GM23338 (cell line): ENCODE results near the gene FREM3. TPM values are rescaled to one million over a fixed set of nuclear protein-coding genes. Genes with fewer than 3 reads are reported as not detected.

Experiments used
- ATAC-seq: fragments of 200-7000 bp; cut with Tn5 transposase; 3 replicates; pipeline ENCODE4 v1.9.1; 2020
- DNase-seq: peaks from one replicate; pipeline ENCODE4 v3.0.0-alpha.2; 2015; ENCODE audit warnings: low spot score
- H2AFZ ChIP-seq: fragments of 200-600 bp; sonication (generic); 2 replicates; pipeline ENCODE4 v1.8.0; 2016; ENCODE audit warnings: antibody characterized with exemption, mild to moderate bottlenecking, moderate library complexity
- H3F3A ChIP-seq: fragments of 200-600 bp; sonication (generic); replicated peaks from 2 replicates; pipeline ENCODE4 v1.8.0; 2017; ENCODE audit warnings: antibody characterized with exemption, mixed run types, low read depth
- H3K27ac ChIP-seq: fragments of 200-600 bp; sonication (generic); 2 replicates; pipeline ENCODE4 v1.6.1; 2016; ENCODE audit warnings: low read depth
- H3K27me3 ChIP-seq: fragments of 200-600 bp; sonication (generic); 2 replicates; pipeline ENCODE4 v1.8.0; 2016; ENCODE audit warnings: mild to moderate bottlenecking, mixed run types, moderate library complexity; ENCODE audit not compliant: insufficient read depth
- H3K36me3 ChIP-seq: fragments of 200-600 bp; sonication (generic); 2 replicates; pipeline ENCODE4 v1.8.0; 2016; ENCODE audit warnings: mild to moderate bottlenecking; ENCODE audit not compliant: insufficient read depth
- H3K4me1 ChIP-seq: fragments of 200-600 bp; sonication (generic); 2 replicates; pipeline ENCODE4 v1.8.0; 2016; ENCODE audit warnings: mild to moderate bottlenecking, moderate library complexity; ENCODE audit not compliant: insufficient read depth
- H3K4me2 ChIP-seq: fragments of 200-600 bp; sonication (generic); 2 replicates; pipeline ENCODE4 v1.7.1; 2017; ENCODE audit warnings: mixed run types
- H3K4me3 ChIP-seq: fragments of 200-600 bp; sonication (generic); 2 replicates; pipeline ENCODE4 v1.6.1; 2016; ENCODE audit warnings: mixed run types
- H3K79me2 ChIP-seq: fragments of 200-600 bp; sonication (generic); replicated peaks from 2 replicates; pipeline ENCODE4 v1.8.0; 2017; ENCODE audit warnings: mild to moderate bottlenecking; ENCODE audit not compliant: insufficient read depth
- H3K9me2 ChIP-seq: fragments of 200-600 bp; sonication (generic); 2 replicates; pipeline ENCODE4 v1.8.0; 2017; ENCODE audit not compliant: insufficient read depth
- H4K20me1 ChIP-seq: fragments of 200-600 bp; sonication (generic); replicated peaks from 2 replicates; pipeline ENCODE4 v1.8.0; 2017; ENCODE audit warnings: mild to moderate bottlenecking; ENCODE audit not compliant: insufficient read depth
- H3K27ac Mint-ChIP-seq: 2 replicates; pipeline ENCODE4 v1.8.0; 2020; ENCODE audit warnings: inconsistent platforms, mild to moderate bottlenecking, moderate library complexity, mixed read lengths
- H3K27me3 Mint-ChIP-seq: 3 replicates; pipeline ENCODE4 v1.8.0; 2022; ENCODE audit warnings: low read depth, mild to moderate bottlenecking, moderate library complexity, mixed read lengths, inconsistent platforms; ENCODE audit not compliant: insufficient read depth, poor library complexity
- H3K36me3 Mint-ChIP-seq: 3 replicates; pipeline ENCODE4 v1.8.0; 2021; ENCODE audit warnings: low read depth, mild to moderate bottlenecking, inconsistent platforms, moderate library complexity, mixed read lengths
- H3K4me1 Mint-ChIP-seq: 3 replicates; pipeline ENCODE4 v1.8.0; 2020; ENCODE audit warnings: mild to moderate bottlenecking, inconsistent platforms, mixed read lengths
- H3K4me3 Mint-ChIP-seq: 3 replicates; pipeline ENCODE4 v1.8.0; 2021; ENCODE audit warnings: moderate library complexity, mild to moderate bottlenecking, inconsistent platforms, mixed read lengths
- H3K9me3 Mint-ChIP-seq: 3 replicates; pipeline ENCODE4 v1.8.0; 2020; ENCODE audit warnings: moderate library complexity, mild to moderate bottlenecking, inconsistent platforms, mixed read lengths
- CREB1 ChIP-seq: fragments of 250-450 bp; sonication (Bioruptor Pico); IDR thresholded peaks from 2 replicates; pipeline ENCODE4 v1.5.0; 2020; ENCODE audit warnings: low read depth, mild to moderate bottlenecking, moderate library complexity
- EZH2 ChIP-seq: fragments of 200-600 bp; sonication (generic); IDR thresholded peaks from one replicate; pipeline ENCODE4 v1.8.0; 2017; ENCODE audit warnings: antibody characterized with exemption, mild to moderate bottlenecking, low read depth; ENCODE audit not compliant: unreplicated experiment
- JUNB ChIP-seq: IDR thresholded peaks from one replicate; pipeline ENCODE4 v1.6.1; 2016; ENCODE audit warnings: antibody characterized with exemption; ENCODE audit not compliant: unreplicated experiment
- NANOG ChIP-seq: IDR thresholded peaks from 2 replicates; pipeline ENCODE4 v1.6.1; 2016; ENCODE audit warnings: antibody characterized with exemption, borderline replicate concordance
- POLR2AphosphoS5 ChIP-seq: IDR thresholded peaks from 2 replicates; pipeline ENCODE4 v1.6.1; 2016; ENCODE audit warnings: antibody characterized with exemption, low read depth
- STAT1 ChIP-seq: IDR thresholded peaks from one replicate; pipeline ENCODE4 v1.6.1; 2016; ENCODE audit warnings: antibody characterized with exemption; ENCODE audit not compliant: unreplicated experiment
- ZNF114 ChIP-seq: fragments of 250-450 bp; sonication (Bioruptor Pico); IDR thresholded peaks from 2 replicates; pipeline ENCODE4 v1.5.0; 2020; ENCODE audit warnings: mild to moderate bottlenecking, moderate library complexity
- ZNF331 ChIP-seq: fragments of 250-450 bp; sonication (Bioruptor Pico); IDR thresholded peaks from 2 replicates; pipeline ENCODE4 v1.5.0; 2020; ENCODE audit warnings: low read depth, mild to moderate bottlenecking, moderate library complexity
- polyA plus RNA-seq: library from polyadenylated mRNA; unstranded; fragments of >200 nt; fragmentation: Nextera tagmentation; extraction: Ambion mirVana; gene quantifications from 2 replicates; pipeline ENCODE4 v1.2.1, GENCODE V29; 2016
- total RNA-seq: library from RNA; depleted of rRNA; stranded (reverse); fragments of >200 nt; shearing (Covaris generic); gene quantifications from 2 replicates; pipeline ENCODE4 v1.2.3, GENCODE V29; 2014
- TF ChIP-seq, protein P1 (sequence below): fragments of 250-450 bp; sonication (Bioruptor Pico); IDR thresholded peaks from 2 replicates; pipeline ENCODE4 v1.5.0; 2020; ENCODE audit warnings: mild to moderate bottlenecking, moderate library complexity
- TF ChIP-seq, protein P2 (sequence below): IDR thresholded peaks from one replicate; pipeline ENCODE4 v1.6.1; 2018; ENCODE audit warnings: antibody characterized with exemption; ENCODE audit not compliant: unreplicated experiment

Gene FREM3
- total and polyA plus RNA-seq, 2 experiments from 2014 or later = 0.03 to 0.07 TPM

DNA sequence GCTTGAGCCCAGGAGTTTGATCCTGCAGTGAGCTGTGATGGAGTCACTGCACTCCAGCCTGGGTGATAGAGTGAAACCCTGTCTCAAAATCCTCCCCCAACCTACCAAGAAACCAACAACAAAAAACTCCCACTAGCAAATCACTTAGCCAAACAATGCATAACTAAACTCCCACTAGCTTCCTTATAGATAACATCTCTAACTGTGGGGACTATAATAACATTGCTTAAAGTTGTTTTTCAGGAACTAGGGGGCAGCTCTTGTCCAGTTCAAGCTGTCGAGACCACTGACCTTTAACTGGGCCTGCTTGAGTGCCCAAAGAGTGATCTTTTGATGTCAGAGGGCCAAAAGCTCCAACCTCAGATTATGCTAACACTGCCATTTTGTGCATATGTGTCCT, 81.7 kb downstream of the FREM3 start (continued):
- TF ChIP-seq ZNF331 (CRISPR knock-in tag) = no peak
- no peak for TF ChIP-seq JUNB
- no peak for TF ChIP-seq EZH2
- no peak for TF ChIP-seq NANOG
- TF ChIP-seq, protein P1, sequence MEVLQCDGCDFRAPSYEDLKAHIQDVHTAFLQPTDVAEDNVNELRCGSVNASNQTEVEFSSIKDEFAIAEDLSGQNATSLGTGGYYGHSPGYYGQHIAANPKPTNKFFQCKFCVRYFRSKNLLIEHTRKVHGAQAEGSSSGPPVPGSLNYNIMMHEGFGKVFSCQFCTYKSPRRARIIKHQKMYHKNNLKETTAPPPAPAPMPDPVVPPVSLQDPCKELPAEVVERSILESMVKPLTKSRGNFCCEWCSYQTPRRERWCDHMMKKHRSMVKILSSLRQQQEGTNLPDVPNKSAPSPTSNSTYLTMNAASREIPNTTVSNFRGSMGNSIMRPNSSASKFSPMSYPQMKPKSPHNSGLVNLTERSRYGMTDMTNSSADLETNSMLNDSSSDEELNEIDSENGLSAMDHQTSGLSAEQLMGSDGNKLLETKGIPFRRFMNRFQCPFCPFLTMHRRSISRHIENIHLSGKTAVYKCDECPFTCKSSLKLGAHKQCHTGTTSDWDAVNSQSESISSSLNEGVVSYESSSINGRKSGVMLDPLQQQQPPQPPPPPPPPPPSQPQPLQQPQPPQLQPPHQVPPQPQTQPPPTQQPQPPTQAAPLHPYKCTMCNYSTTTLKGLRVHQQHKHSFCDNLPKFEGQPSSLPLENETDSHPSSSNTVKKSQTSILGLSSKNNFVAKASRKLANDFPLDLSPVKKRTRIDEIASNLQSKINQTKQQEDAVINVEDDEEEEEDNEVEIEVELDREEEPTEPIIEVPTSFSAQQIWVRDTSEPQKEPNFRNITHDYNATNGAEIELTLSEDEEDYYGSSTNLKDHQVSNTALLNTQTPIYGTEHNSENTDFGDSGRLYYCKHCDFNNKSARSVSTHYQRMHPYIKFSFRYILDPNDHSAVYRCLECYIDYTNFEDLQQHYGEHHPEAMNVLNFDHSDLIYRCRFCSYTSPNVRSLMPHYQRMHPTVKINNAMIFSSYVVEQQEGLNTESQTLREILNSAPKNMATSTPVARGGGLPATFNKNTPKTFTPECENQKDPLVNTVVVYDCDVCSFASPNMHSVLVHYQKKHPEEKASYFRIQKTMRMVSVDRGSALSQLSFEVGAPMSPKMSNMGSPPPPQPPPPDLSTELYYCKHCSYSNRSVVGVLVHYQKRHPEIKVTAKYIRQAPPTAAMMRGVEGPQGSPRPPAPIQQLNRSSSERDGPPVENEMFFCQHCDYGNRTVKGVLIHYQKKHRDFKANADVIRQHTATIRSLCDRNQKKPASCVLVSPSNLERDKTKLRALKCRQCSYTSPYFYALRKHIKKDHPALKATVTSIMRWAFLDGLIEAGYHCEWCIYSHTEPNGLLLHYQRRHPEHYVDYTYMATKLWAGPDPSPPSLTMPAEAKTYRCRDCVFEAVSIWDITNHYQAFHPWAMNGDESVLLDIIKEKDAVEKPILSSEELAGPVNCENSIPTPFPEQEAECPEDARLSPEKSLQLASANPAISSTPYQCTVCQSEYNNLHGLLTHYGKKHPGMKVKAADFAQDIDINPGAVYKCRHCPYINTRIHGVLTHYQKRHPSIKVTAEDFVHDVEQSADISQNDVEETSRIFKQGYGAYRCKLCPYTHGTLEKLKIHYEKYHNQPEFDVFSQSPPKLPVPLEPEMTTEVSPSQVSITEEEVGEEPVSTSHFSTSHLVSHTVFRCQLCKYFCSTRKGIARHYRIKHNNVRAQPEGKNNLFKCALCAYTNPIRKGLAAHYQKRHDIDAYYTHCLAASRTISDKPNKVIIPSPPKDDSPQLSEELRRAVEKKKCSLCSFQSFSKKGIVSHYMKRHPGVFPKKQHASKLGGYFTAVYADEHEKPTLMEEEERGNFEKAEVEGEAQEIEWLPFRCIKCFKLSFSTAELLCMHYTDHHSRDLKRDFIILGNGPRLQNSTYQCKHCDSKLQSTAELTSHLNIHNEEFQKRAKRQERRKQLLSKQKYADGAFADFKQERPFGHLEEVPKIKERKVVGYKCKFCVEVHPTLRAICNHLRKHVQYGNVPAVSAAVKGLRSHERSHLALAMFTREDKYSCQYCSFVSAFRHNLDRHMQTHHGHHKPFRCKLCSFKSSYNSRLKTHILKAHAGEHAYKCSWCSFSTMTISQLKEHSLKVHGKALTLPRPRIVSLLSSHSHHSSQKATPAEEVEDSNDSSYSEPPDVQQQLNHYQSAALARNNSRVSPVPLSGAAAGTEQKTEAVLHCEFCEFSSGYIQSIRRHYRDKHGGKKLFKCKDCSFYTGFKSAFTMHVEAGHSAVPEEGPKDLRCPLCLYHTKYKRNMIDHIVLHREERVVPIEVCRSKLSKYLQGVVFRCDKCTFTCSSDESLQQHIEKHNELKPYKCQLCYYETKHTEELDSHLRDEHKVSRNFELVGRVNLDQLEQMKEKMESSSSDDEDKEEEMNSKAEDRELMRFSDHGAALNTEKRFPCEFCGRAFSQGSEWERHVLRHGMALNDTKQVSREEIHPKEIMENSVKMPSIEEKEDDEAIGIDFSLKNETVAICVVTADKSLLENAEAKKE (CRISPR knock-in tag) = no peak
- TF ChIP-seq POLR2AphosphoS5 = no peak
- no peak for TF ChIP-seq CREB1 (CRISPR knock-in tag)

DNA sequence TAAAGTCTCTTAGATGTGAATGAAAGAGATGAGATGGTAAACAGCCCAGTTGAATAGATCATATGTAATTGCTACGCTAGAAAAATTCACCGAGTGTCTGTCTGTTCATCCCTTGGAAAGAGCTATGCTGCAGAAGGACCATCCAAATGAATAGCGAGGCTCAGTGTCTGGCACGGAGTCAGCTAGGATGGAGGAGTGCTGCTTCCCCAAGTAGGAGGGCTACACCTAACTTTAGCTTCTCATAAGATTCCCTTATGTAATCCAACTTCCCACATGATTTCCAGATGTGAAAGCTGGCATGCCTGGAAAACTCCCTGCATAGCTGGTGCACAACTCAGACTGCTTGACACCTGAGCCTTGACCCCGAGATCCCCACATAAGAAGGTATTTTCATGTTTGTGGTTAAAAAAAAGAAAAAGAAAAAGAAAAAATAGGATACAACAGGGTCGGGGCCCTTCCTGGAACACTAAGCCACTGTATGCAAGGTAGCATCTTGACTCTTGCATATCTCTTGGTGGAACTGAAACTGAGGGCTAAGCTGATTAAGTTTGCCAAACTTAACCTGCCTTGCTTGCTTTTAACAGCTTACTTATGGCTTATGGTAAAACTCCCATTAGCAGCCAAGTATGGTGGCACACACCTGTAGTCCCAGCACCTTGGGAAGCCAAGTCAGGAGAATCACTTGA, 82.3 kb downstream of the FREM3 start:
- ATAC-seq (no peak), DNase-seq (no peak)
- Histone ChIP-seq H3K36me3 (no peaks in the 10 kb centered on the region), H3K4me1 (no peaks in the 10 kb centered on the region), H3K4me2 (no peak overlapping the region), H4K20me1 (no peaks in the 10 kb centered on the region), H3F3A (no peaks in the 10 kb centered on the region), H3K27ac (no peak overlapping the region), H2AFZ (no peak overlapping the region), H3K4me3 (no peak overlapping the region), H3K79me2 (no peaks in the 10 kb centered on the region), H3K27me3 (no peaks in the 10 kb centered on the region), H3K9me2 (no peaks in the 10 kb centered on the region)
- H3K27ac Mint-ChIP-seq = no peak overlapping the region
- H3K36me3 Mint-ChIP-seq = no peaks in the 10 kb centered on the region
- no peaks in the 10 kb centered on the region for H3K9me3 Mint-ChIP-seq
- H3K27me3 Mint-ChIP-seq = peaks cover 4% of the 10 kb centered on the region
- no peak overlapping the region for H3K4me3 Mint-ChIP-seq
- H3K4me1 Mint-ChIP-seq = no peaks in the 10 kb centered on the region
- TF ChIP-seq ZNF114 (CRISPR knock-in tag) (no peak), ZNF331 (CRISPR knock-in tag) (no peak), CREB1 (CRISPR knock-in tag) (no peak), STAT1 (no peak)
- TF ChIP-seq, protein P2, sequence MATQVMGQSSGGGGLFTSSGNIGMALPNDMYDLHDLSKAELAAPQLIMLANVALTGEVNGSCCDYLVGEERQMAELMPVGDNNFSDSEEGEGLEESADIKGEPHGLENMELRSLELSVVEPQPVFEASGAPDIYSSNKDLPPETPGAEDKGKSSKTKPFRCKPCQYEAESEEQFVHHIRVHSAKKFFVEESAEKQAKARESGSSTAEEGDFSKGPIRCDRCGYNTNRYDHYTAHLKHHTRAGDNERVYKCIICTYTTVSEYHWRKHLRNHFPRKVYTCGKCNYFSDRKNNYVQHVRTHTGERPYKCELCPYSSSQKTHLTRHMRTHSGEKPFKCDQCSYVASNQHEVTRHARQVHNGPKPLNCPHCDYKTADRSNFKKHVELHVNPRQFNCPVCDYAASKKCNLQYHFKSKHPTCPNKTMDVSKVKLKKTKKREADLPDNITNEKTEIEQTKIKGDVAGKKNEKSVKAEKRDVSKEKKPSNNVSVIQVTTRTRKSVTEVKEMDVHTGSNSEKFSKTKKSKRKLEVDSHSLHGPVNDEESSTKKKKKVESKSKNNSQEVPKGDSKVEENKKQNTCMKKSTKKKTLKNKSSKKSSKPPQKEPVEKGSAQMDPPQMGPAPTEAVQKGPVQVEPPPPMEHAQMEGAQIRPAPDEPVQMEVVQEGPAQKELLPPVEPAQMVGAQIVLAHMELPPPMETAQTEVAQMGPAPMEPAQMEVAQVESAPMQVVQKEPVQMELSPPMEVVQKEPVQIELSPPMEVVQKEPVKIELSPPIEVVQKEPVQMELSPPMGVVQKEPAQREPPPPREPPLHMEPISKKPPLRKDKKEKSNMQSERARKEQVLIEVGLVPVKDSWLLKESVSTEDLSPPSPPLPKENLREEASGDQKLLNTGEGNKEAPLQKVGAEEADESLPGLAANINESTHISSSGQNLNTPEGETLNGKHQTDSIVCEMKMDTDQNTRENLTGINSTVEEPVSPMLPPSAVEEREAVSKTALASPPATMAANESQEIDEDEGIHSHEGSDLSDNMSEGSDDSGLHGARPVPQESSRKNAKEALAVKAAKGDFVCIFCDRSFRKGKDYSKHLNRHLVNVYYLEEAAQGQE = no peak
